Smooth muscle cell (in vitro differentiated cells): ENCODE results near the gene ITSN1. TPM values are rescaled to one million over a fixed set of nuclear protein-coding genes. Genes with fewer than 3 reads are reported as not detected.
"Not testable (repeated sequence)": the region's sequence is repeated elsewhere in the genome, so short reads cannot be mapped to it uniquely, and the experiment has no call there.

Source experiments
- DNase-seq: peaks from one replicate; lab custom pipeline; 2025; ENCODE audit not compliant: unreplicated experiment; lab: John Stamatoyannopoulos, UW
- H2AFZ ChIP-seq: fragments of 200-600 bp; sonication (generic); 2 replicates; pipeline ENCODE4 v1.6.0; 2016; ENCODE audit warnings: antibody characterized with exemption, low read depth, mild to moderate bottlenecking
- H3F3A ChIP-seq: fragments of 200-600 bp; sonication (generic); 2 replicates; pipeline ENCODE4 v1.6.0; 2017; ENCODE audit warnings: antibody characterized with exemption, low read depth
- H3K27ac ChIP-seq: fragments of 200-600 bp; sonication (generic); 2 replicates; pipeline ENCODE4 v1.5.1; 2016; ENCODE audit warnings: low read depth, mild to moderate bottlenecking
- H3K27me3 ChIP-seq: fragments of 200-600 bp; sonication (generic); 2 replicates; pipeline ENCODE4 v1.6.1; 2016; ENCODE audit warnings: low read depth, mild to moderate bottlenecking
- H3K36me3 ChIP-seq: fragments of 200-600 bp; sonication (generic); 2 replicates; pipeline ENCODE4 v1.5.1; 2016; ENCODE audit warnings: low read depth
- H3K4me1 ChIP-seq: fragments of 200-600 bp; sonication (generic); 2 replicates; pipeline ENCODE4 v1.5.1; 2016; ENCODE audit warnings: low read depth
- H3K4me2 ChIP-seq: fragments of 200-600 bp; sonication (generic); 2 replicates; pipeline ENCODE4 v1.6.0; 2016; ENCODE audit warnings: mild to moderate bottlenecking
- H3K4me3 ChIP-seq: fragments of 200-600 bp; sonication (generic); 2 replicates; pipeline ENCODE4 v1.5.1; 2016; ENCODE audit warnings: mild to moderate bottlenecking
- H3K79me2 ChIP-seq: fragments of 200-600 bp; sonication (generic); 2 replicates; pipeline ENCODE4 v1.6.0; 2016; ENCODE audit warnings: low read depth, mild to moderate bottlenecking
- H3K9ac ChIP-seq: fragments of 200-600 bp; sonication (generic); 2 replicates; pipeline ENCODE4 v1.6.0; 2016; ENCODE audit warnings: low read depth
- H3K9me3 ChIP-seq: fragments of 200-600 bp; sonication (generic); replicated peaks from 2 replicates; pipeline ENCODE4 v1.5.1; 2016; ENCODE audit warnings: low read depth
- H4K20me1 ChIP-seq: fragments of 200-600 bp; sonication (generic); 2 replicates; pipeline ENCODE4 v1.6.0; 2016; ENCODE audit warnings: low read depth
- CTCF ChIP-seq: fragments of 200-600 bp; sonication (generic); IDR thresholded peaks from 2 replicates; pipeline ENCODE4 v1.5.1; 2017; ENCODE audit warnings: borderline replicate concordance, mild to moderate bottlenecking, antibody characterized with exemption; ENCODE audit not compliant: insufficient read depth, poor library complexity, severe bottlenecking
- WGBS: methylation state at CpG from one replicate; pipeline ENCODE4 v1.1.7; 2016; ENCODE audit warnings: low lambda C conversion rate; 5-methylcytosine and 5-hydroxymethylcytosine counted together
- polyA plus RNA-seq: library from polyadenylated mRNA; unstranded; fragments of >200 nt; fragmentation: Nextera tagmentation; extraction: Ambion mirVana; gene quantifications from 2 replicates; pipeline ENCODE4 v1.2.1, GENCODE V29; 2016
- total RNA-seq: library from RNA; depleted of rRNA; stranded (reverse); fragments of >200 nt; gene quantifications from 2 replicates; pipeline ENCODE4 v1.2.3, GENCODE V29; 2014

Gene ITSN1
- total and polyA plus RNA-seq, 2 experiments from 2014 or later: 36.4 to 76.5 TPM

GRCh38 chr21:33622253-33622652 lies 20.0 kb upstream of the ITSN1 start:
- no peak overlapping the region for H3K9ac ChIP-seq
- H3K36me3 ChIP-seq: peaks cover 13% of the 10 kb centered on the region
- H4K20me1 ChIP-seq: peaks cover 6% of the 10 kb centered on the region
- H3K79me2 ChIP-seq: peaks cover 12% of the 10 kb centered on the region
- H3K4me2 ChIP-seq: no peak overlapping the region
- no peaks in the 10 kb centered on the region for H3K4me1 ChIP-seq
- no peak overlapping the region for H3K4me3 ChIP-seq
- no peak overlapping the region for H2AFZ ChIP-seq
- TF ChIP-seq CTCF: no peak
- no peak for DNase-seq
- H3K9me3 ChIP-seq: no peaks in the 10 kb centered on the region
- no peaks in the 10 kb centered on the region for H3F3A ChIP-seq
- no peaks in the 10 kb centered on the region for H3K27me3 ChIP-seq
- no peak overlapping the region for H3K27ac ChIP-seq

- H2AFZ ChIP-seq, H3K27ac ChIP-seq, H3F3A ChIP-seq, H3K9me3 ChIP-seq, H3K4me3 ChIP-seq, H3K4me1 ChIP-seq, DNase-seq, H3K9ac ChIP-seq, H3K4me2 ChIP-seq, H3K27me3 ChIP-seq: not testable (repeated sequence)
- 88% methylated on average over 7 of the region's 7 CpGs for whole genome bisulfite sequencing
- peaks cover 40% of the 10 kb centered on the region for H3K79me2 ChIP-seq
- H3K36me3 ChIP-seq: peaks cover 13% of the 10 kb centered on the region
- peaks cover 20% of the 10 kb centered on the region for H4K20me1 ChIP-seq
Observed at GRCh38 chr21:33626151-33626550, 16.1 kb upstream of the ITSN1 start.

GRCh38 chr21:33634254-33634653 lies 8.0 kb upstream of the ITSN1 start:
- no peaks in the 10 kb centered on the region for H3K27me3 ChIP-seq
- WGBS: 100% methylated on average over 2 of the region's 2 CpGs
- peaks cover 79% of the 10 kb centered on the region for H3K79me2 ChIP-seq

GRCh38 chr21:33640697-33641351 lies 1.5 kb upstream of the ITSN1 start:
- H3K9me3 ChIP-seq: no peaks in the 10 kb centered on the region
- peak overlapping the region; percentile 74 for H3K4me3 ChIP-seq
- peak overlapping the region; percentile 91 for H3K4me2 ChIP-seq
- peak overlapping the region; percentile 76 for H3K27ac ChIP-seq
- H3K36me3 ChIP-seq: no peaks in the 10 kb centered on the region
- no peaks in the 10 kb centered on the region for H3K27me3 ChIP-seq
- no peak for TF ChIP-seq CTCF
- H3K4me1 ChIP-seq: peaks cover 18% of the 10 kb centered on the region
- peaks cover 55% of the 10 kb centered on the region for H4K20me1 ChIP-seq
- H3K79me2 ChIP-seq: peaks cover 81% of the 10 kb centered on the region
- H3K9ac ChIP-seq: peak overlapping the region; percentile 78
- H2AFZ ChIP-seq: peak overlapping the region; percentile 88
- 29% methylated on average over 18 of the region's 18 CpGs for WGBS
- DNase-seq: no peak
- H3F3A ChIP-seq: peaks cover 5% of the 10 kb centered on the region

More at GRCh38 chr21:33634254-33634653, 8.0 kb upstream of the ITSN1 start:
- TF ChIP-seq CTCF: no peak
- H3K9me3 ChIP-seq: no peaks in the 10 kb centered on the region
- H3K4me2 ChIP-seq: no peak overlapping the region
- H3K27ac ChIP-seq: no peak overlapping the region
- H3K4me1 ChIP-seq: no peaks in the 10 kb centered on the region
- peaks cover 7% of the 10 kb centered on the region for H3K36me3 ChIP-seq
- no peaks in the 10 kb centered on the region for H3F3A ChIP-seq
- H3K4me3 ChIP-seq: no peak overlapping the region
- peaks cover 56% of the 10 kb centered on the region for H4K20me1 ChIP-seq
- H2AFZ ChIP-seq: no peak overlapping the region
- H3K9ac ChIP-seq: no peak overlapping the region
- no peak for DNase-seq
